Neuronal stem cell (in vitro differentiated cells): ENCODE data around the gene EIF3M.
"Not testable (repeated sequence)": the region's sequence is repeated elsewhere in the genome, so short reads cannot be mapped to it uniquely, and the experiment has no call there.

ENCODE experiments used
- DNase-seq: peaks from one replicate; pipeline ENCODE4 v3.0.0-alpha.2; 2013; ENCODE audit warnings: low spot score
- H2AFZ ChIP-seq: one replicate; pipeline ENCODE4 v1.6.1; 2013; ENCODE audit warnings: mild to moderate bottlenecking, low read length, inconsistent platforms
- H2AK5ac ChIP-seq: 2 replicates; pipeline ENCODE4 v1.6.1; 2013; ENCODE audit warnings: low read depth, mild to moderate bottlenecking, inconsistent platforms, low read length, moderate library complexity, mixed read lengths
- H2BK120ac ChIP-seq: 2 replicates; pipeline ENCODE4 v1.6.1; 2013; ENCODE audit warnings: low read depth, mild to moderate bottlenecking, inconsistent platforms, low read length, moderate library complexity, mixed read lengths
- H2BK12ac ChIP-seq: one replicate; pipeline ENCODE4 v1.6.1; 2013; ENCODE audit warnings: low read length, inconsistent platforms
- H2BK15ac ChIP-seq: 2 replicates; pipeline ENCODE4 v1.6.1; 2013; ENCODE audit warnings: mild to moderate bottlenecking, low read length, inconsistent platforms, mixed read lengths
- H2BK5ac ChIP-seq: one replicate; pipeline ENCODE4 v1.6.1; 2013; ENCODE audit warnings: inconsistent platforms, mild to moderate bottlenecking, low read length, moderate library complexity
- H3K14ac ChIP-seq: one replicate; pipeline ENCODE4 v1.6.1; 2013; ENCODE audit warnings: low read length, inconsistent platforms
- H3K18ac ChIP-seq: 2 replicates; pipeline ENCODE4 v1.6.1; 2013; ENCODE audit warnings: low read length, inconsistent platforms
- H3K23ac ChIP-seq: 2 replicates; pipeline ENCODE4 v1.6.1; 2013; ENCODE audit warnings: low read depth, mild to moderate bottlenecking, mixed read lengths, low read length, inconsistent platforms; ENCODE audit not compliant: poor library complexity
- H3K27ac ChIP-seq: replicated peaks from 3 replicates; pipeline ENCODE4 v1.5.1; 2013; ENCODE audit warnings: low read length, inconsistent platforms
- H3K27me3 ChIP-seq, 3 experiments: 2 replicates each; pipeline ENCODE4 v1.6.1; 2013; ENCODE audit warnings: low read length in 3 of 3, mild to moderate bottlenecking in 2 of 3, inconsistent platforms in 1 of 3, low read depth in 1 of 3, mixed read lengths in 1 of 3, moderate library complexity in 1 of 3; ENCODE audit not compliant: control insufficient read depth in 3 of 3, insufficient read depth in 3 of 3
- H3K36me3 ChIP-seq, 2 donors: replicated peaks in 1 of 2; 2 replicates each; pipeline ENCODE4 v1.6.1; 2013; ENCODE audit warnings: low read length in 2 of 2; ENCODE audit not compliant: control insufficient read depth in 2 of 2, insufficient read depth in 2 of 2
- H3K4ac ChIP-seq: 2 replicates; pipeline ENCODE4 v1.6.1; 2013; ENCODE audit warnings: inconsistent platforms, mild to moderate bottlenecking, low read length, moderate library complexity
- H3K4me1 ChIP-seq, 2 donors: 1 replicate in 1 of 2; 2 replicates in 1 of 2; pipeline ENCODE4 v1.6.1; 2013; ENCODE audit warnings: low read length in 2 of 2, low read depth in 1 of 2; ENCODE audit not compliant: control insufficient read depth in 2 of 2, insufficient read depth in 1 of 2
- H3K4me2 ChIP-seq: one replicate; pipeline ENCODE4 v1.6.1; 2013; ENCODE audit warnings: mild to moderate bottlenecking, low read length, inconsistent platforms; ENCODE audit not compliant: insufficient read depth, poor library complexity, severe bottlenecking
- H3K4me3 ChIP-seq, 2 donors: 2 replicates each; pipeline ENCODE4 v1.5.1; 2013; ENCODE audit warnings: low read length in 2 of 2, mild to moderate bottlenecking in 2 of 2, inconsistent platforms in 1 of 2, moderate library complexity in 1 of 2
- H3K79me1 ChIP-seq: one replicate; pipeline ENCODE4 v1.6.1; 2013; ENCODE audit warnings: low read depth, mild to moderate bottlenecking, inconsistent platforms, low read length, moderate library complexity
- H3K9ac ChIP-seq: one replicate; pipeline ENCODE4 v1.6.1; 2013; ENCODE audit warnings: mild to moderate bottlenecking, low read depth, low read length, inconsistent platforms; ENCODE audit not compliant: poor library complexity
- H3K9me3 ChIP-seq, 2 donors: replicated peaks in 1 of 2; 2 replicates each; pipeline versions ENCODE3 to v1.6.1; 2013; ENCODE audit warnings: low read length in 2 of 2, mild to moderate bottlenecking in 2 of 2, inconsistent platforms in 1 of 2, low read depth in 1 of 2, mixed read lengths in 1 of 2, moderate library complexity in 1 of 2; ENCODE audit not compliant: control insufficient read depth in 2 of 2, insufficient read depth in 1 of 2
- H4K8ac ChIP-seq: one replicate; pipeline ENCODE4 v1.6.1; 2013; ENCODE audit warnings: low read depth, mild to moderate bottlenecking, inconsistent platforms, low read length, moderate library complexity
- H4K91ac ChIP-seq: one replicate; pipeline ENCODE4 v1.6.1; 2013; ENCODE audit warnings: low read length, low read depth, mild to moderate bottlenecking, inconsistent platforms; ENCODE audit not compliant: poor library complexity
- WGBS, 2 donors: extraction: QIAGEN DNeasy Blood & Tissue Kit; methylation state at CpG; one replicate each; pipeline ENCODE4 v1.1.7; 2013; ENCODE audit warnings: missing lambda C conversion rate in 2 of 2, mixed read lengths in 1 of 2; ENCODE audit not compliant: insufficient read length in 2 of 2, insufficient replicate concordance in 1 of 2; ENCODE audit errors: extremely low coverage in 2 of 2; 5-methylcytosine and 5-hydroxymethylcytosine counted together

Gene EIF3M

GRCh38 chr11:32602657-32603415 lies 19.2 kb downstream of the EIF3M start:
- no peak overlapping the region for H2AFZ ChIP-seq
- no peak overlapping the region for H3K4me2 ChIP-seq
- peaks cover 9 to 86% of the 10 kb centered on the region in 2 donors for H3K36me3 ChIP-seq
- H4K91ac ChIP-seq, result no peak overlapping the region
- peaks cover 0 to 4% of the 10 kb centered on the region in 2 donors for H3K9me3 ChIP-seq
- H2BK120ac ChIP-seq, result no peak overlapping the region
- H2BK12ac ChIP-seq, result no peak overlapping the region
- H2BK15ac ChIP-seq, result no peak overlapping the region
- H3K9ac ChIP-seq, result no peak overlapping the region
- H3K4me1 ChIP-seq, result peaks cover 0 to 2% of the 10 kb centered on the region in 2 donors
- H3K27ac ChIP-seq, result no peak overlapping the region
- H3K4me3 ChIP-seq, result no peak overlapping the region
- no peaks in the 10 kb centered on the region for H3K27me3 ChIP-seq
- no peak overlapping the region for H3K14ac ChIP-seq
- no peak overlapping the region for H3K18ac ChIP-seq
- no peak for DNase-seq
- no peak overlapping the region for H2AK5ac ChIP-seq
- H3K4ac ChIP-seq, result no peak overlapping the region
- H3K23ac ChIP-seq, result no peak overlapping the region
- no CpG with 5 or more reads among the region's 4 CpGs for WGBS, 2 donors
- no peak overlapping the region for H4K8ac ChIP-seq
- no peak overlapping the region for H2BK5ac ChIP-seq
- H3K79me1 ChIP-seq, result no peaks in the 10 kb centered on the region

- Histone ChIP-seq H3K9me3 (peaks cover 2 to 13% of the 10 kb centered on the region in 2 donors), H2BK12ac (no peak overlapping the region), H3K9ac (no peak overlapping the region), H3K27me3 (no peaks in the 10 kb centered on the region), H3K27ac (no peak overlapping the region), H3K36me3 (peaks cover 9 to 52% of the 10 kb centered on the region in 2 donors), H4K8ac (no peak overlapping the region), H3K4ac (no peak overlapping the region), H2BK5ac (no peak overlapping the region), H3K4me2 (no peak overlapping the region), H4K91ac (no peak overlapping the region), H3K23ac (no peak overlapping the region), H2BK15ac (no peak overlapping the region), H3K18ac (no peak overlapping the region), H2BK120ac (no peak overlapping the region), H3K79me1 (no peaks in the 10 kb centered on the region), H2AFZ (no peak overlapping the region), H3K4me1 (no peaks in the 10 kb centered on the region), H3K14ac (no peak overlapping the region), H2AK5ac (no peak overlapping the region), H3K4me3 (no peak overlapping the region)
- no peak for DNase-seq
Measured at GRCh38 chr11:32606220-32606619, 22.6 kb downstream of the EIF3M start.

GRCh38 chr11:32608826-32609225 lies 25.2 kb downstream of the EIF3M start:
- H3K4ac ChIP-seq, H3K9ac ChIP-seq, H3K27me3 ChIP-seq, H3K4me2 ChIP-seq, H4K8ac ChIP-seq, H3K23ac ChIP-seq, H3K4me3 ChIP-seq, H2BK120ac ChIP-seq, H3K18ac ChIP-seq, H2BK5ac ChIP-seq, H2BK12ac ChIP-seq, DNase-seq, H3K27ac ChIP-seq, H3K4me1 ChIP-seq, H2AK5ac ChIP-seq, H4K91ac ChIP-seq, H2BK15ac ChIP-seq, H3K79me1 ChIP-seq, H2AFZ ChIP-seq: not testable (repeated sequence)
- no CpG with 5 or more reads among the region's 4 CpGs for WGBS, 2 donors
- Histone ChIP-seq H3K36me3 (peaks cover 4 to 26% of the 10 kb centered on the region in 2 donors), H3K14ac (peak overlapping the region; percentile 71), H3K9me3 (peaks cover 2 to 13% of the 10 kb centered on the region in 2 donors)

- Histone ChIP-seq H3K27ac (no peak overlapping the region), H4K91ac (no peak overlapping the region), H4K8ac (no peak overlapping the region), H2BK5ac (no peak overlapping the region), H3K4ac (no peak overlapping the region), H3K9me3 (peaks cover 2 to 13% of the 10 kb centered on the region in 2 donors), H3K4me2 (no peak overlapping the region), H3K23ac (no peak overlapping the region), H2BK12ac (no peak overlapping the region), H3K4me1 (no peaks in the 10 kb centered on the region), H3K14ac (no peak overlapping the region), H2BK15ac (no peak overlapping the region), H3K36me3 (peaks cover 0 to 7% of the 10 kb centered on the region in 2 donors), H2AFZ (no peak overlapping the region), H2AK5ac (no peak overlapping the region), H3K4me3 (no peak overlapping the region), H3K79me1 (no peaks in the 10 kb centered on the region), H3K18ac (no peak overlapping the region), H3K27me3 (no peaks in the 10 kb centered on the region), H3K9ac (no peak overlapping the region), H2BK120ac (no peak overlapping the region)
- no peak for DNase-seq
- no CpG with 5 or more reads among the region's 3 CpGs for WGBS, 2 donors
Measured at GRCh38 chr11:32610797-32611352, 27.2 kb downstream of the EIF3M start.
